NCI-H2107 treated with DMSO at 0.1 percent for 48 hours (cell line): ENCODE data around the gene RGS19.

ENCODE experiments used
- DNase-seq: peaks from one replicate; lab custom pipeline; 2025; ENCODE audit not compliant: unreplicated experiment; lab: John Stamatoyannopoulos, UW

RGS19 gene

GRCh38 chr20:64049060-64049877 lies 30.0 kb downstream of the RGS19 start, which contains the start of gene SOX18:
TSS of gene SOX18 (minus strand) at chr20:64049639. CDS start at chr20:64049516, 123 bp downstream.
- DNase-seq = no peak

DNA sequence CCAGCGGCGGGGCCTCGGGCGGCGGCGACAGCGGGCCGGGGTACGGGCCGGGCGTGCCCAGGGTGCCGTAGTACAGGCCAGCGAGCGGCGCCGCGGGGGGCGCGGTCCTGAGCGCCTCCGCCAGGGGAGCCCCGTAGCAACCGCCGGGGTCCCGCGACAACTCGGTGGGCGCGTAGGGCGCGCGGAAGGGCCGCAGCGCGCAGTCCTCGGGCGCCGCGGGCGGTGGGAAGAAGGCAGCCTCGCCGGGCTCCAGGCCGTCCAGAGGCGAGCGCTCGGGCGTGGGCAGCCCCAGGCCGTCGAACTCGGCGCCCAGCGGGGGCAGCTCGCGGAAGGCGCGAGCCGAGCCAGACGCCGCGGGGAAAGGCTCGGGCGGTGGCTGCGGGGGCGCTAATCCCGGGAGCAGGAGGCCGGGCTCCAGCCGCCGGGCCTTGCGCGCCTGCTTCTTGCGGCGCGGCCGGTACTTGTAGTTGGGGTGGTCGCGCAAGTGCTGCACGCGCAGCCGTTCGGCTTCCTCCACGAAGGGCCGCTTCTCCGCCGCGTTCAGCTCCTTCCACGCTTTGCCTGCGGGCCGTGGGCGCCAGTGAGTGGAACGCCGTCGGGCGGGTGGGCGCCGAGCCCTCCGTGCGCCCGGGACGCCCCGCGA lies 30.8 kb downstream of the RGS19 start:
- DNase-seq = no peak

GRCh38 chr20:64047968-64048401 lies 31.3 kb downstream of the RGS19 start:
- no peak for DNase-seq

- no peak for DNase-seq
Measured at GRCh38 chr20:64047046-64047389, 32.3 kb downstream of the RGS19 start.

GRCh38 chr20:64045346-64046011 lies 33.8 kb downstream of the RGS19 start:
- DNase-seq = no peak

GRCh38 chr20:64044484-64045247 lies 34.7 kb downstream of the RGS19 start:
- no peak for DNase-seq

- no peak for DNase-seq
Measured at GRCh38 chr20:64043768-64044167, 35.5 kb downstream of the RGS19 start.

GRCh38 chr20:64042054-64042781 lies 37.1 kb downstream of the RGS19 start:
- DNase-seq = no peak

GRCh38 chr20:64041781-64042053 lies 37.6 kb downstream of the RGS19 start:
- no peak for DNase-seq

- no peak for DNase-seq
Measured at GRCh38 chr20:64041040-64041780, 38.1 kb downstream of the RGS19 start.

DNA sequence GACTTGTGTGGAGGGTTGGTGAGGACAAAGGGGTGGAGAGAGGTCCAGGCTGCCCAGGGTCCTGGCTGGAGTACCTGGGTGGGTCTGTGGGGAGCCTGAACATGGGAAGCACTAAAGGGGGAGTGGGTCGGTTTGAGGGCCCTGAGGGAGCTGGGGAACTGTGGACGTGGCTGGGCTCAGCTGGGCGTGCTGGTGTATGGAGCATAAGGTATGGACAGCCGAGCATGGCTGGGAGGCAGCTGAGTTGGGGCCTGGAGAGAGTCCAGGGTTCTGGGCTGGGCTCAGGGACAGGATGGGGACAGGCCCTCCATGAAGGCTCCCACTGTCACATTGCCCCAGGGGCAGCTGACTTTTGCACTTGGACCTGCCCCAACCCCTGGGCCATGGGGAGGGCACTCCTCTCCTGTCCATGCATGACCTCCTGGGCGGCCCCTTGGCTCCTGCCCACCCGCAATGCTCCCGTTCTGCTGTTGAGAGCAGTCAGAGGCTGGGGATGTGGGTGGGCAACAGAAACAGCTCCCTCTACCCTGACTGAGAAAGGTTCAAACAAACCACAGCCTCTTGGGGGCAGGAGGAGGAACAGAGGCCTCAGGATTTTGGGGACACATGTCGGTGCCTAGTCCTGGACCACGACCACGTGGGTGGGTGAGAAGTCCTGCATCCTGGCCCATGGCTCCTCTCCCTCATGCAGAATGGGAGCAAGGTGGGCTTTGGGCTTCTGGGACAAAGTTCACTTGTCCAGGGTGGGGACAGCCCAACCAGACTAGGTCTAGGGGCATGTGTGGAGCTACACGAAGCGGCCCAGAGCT lies 38.9 kb downstream of the RGS19 start:
- DNase-seq = no peak

DNA sequence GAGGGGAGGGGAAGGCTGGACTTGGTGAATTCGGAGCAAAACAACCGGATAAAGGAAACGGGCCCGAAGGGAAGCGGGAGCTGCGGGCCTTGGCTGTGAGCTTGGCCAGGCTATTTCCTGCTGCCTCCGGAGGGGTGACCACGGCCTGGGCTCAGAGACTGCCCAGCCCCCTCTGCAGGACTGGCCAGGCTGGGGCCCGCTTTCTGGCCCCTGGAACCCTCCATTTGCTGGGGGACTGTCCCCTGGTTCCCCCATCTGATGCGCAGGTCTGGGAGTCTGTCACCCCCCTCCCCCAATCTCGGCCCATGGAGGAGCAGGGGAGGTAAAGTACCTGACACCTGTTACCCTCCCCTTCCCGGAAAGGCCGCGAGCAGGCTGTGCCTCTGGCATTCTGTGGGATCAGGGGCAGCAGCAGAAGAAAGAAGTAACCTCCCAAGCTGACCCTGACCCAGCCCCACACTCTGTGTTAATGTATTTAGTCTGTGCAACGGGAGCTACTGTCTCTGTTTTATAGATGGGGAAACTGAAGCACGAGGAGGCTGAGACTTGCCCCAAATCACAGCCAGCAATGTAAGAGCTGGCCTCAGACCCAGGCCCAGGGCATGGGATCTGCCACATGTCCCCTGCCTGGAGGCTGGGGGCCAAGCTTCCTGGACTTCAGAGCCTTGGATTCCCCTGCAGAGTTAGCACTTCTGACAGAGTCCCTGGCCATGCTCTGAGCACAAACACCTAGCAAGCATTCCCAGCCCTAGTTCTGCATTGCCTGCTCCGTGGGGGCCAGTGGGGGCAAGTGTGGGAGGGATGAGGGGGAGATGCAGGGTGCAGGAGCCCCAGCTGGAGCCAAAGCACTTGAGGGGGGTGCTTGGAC lies 39.8 kb downstream of the RGS19 start:
- no peak for DNase-seq

DNA sequence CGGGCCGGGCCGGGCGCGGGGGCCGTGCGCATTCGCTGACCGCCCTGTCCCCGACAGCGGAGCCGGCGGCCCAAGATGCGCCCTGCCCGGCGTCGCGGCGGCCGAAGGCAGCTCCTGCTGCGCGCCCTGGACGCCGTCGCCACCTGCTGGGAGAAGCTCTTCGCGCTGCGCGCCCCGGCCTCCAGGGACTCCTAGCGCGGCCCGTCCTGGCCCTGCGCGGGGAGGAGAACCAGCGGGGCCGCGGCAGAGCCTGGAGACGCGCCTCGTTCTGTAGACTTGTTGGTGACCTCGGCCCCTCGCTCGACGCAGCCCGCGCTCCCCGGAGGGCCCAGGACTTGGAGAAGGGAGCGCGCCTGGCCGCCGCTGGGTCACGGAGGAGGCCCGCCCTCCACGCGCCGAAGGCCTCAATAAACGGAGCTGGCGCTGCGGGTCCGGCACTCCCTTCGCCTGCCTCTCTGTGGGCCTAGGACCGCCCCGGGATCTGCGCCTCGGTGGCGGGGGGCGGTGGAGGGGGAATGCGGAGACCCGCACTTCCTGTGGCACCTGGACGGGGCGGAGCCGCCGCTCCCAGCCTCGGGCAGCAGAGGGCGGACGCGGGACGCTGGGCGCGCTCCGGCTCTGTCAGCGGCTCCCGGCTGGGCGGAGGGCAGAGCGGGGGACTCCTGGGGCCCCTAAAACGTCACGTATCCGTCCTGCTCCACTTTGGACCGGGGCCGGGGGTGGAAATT lies 40.6 kb downstream of the RGS19 start:
- peak; percentile 30 for DNase-seq

- no peak for DNase-seq
Measured at GRCh38 chr20:64038224-64038564, 41.1 kb downstream of the RGS19 start.

GRCh38 chr20:64037498-64038213 lies 41.7 kb downstream of the RGS19 start:
- no peak for DNase-seq

- no peak for DNase-seq
Measured at GRCh38 chr20:64037199-64037497, 42.2 kb downstream of the RGS19 start.
